Fibroblast of lung (primary cell): ENCODE data around the gene COLEC11. TPM values are rescaled to one million over a fixed set of nuclear protein-coding genes. Genes with fewer than 3 reads are reported as not detected.

Source experiments
- DNase-seq, 2 donors: peaks; one replicate each; pipeline versions ENCODE4 v3.0.0 to v3.0.0-alpha.2; 2010; ENCODE audit warnings: low read depth in 2 of 2
- H2AFZ ChIP-seq: 2 replicates; pipeline ENCODE4 v1.5.1; 2012; ENCODE audit warnings: low read length, control low read depth, inconsistent platforms
- H3K27ac ChIP-seq: 2 replicates; pipeline ENCODE4 v1.5.1; 2011; ENCODE audit warnings: low read length, control low read depth; ENCODE audit not compliant: insufficient read depth
- H3K27me3 ChIP-seq: 2 replicates; pipeline ENCODE4 v1.5.1; 2011; ENCODE audit warnings: mild to moderate bottlenecking, low read length; ENCODE audit not compliant: control insufficient read depth, insufficient read depth
- H3K36me3 ChIP-seq: 2 replicates; pipeline ENCODE4 v1.5.1; 2011; ENCODE audit warnings: low read length; ENCODE audit not compliant: control insufficient read depth, insufficient read depth
- H3K4me1 ChIP-seq: 2 replicates; pipeline ENCODE4 v1.5.1; 2011; ENCODE audit warnings: low read length; ENCODE audit not compliant: control insufficient read depth, insufficient read depth; ENCODE audit errors: extremely low read depth
- H3K4me2 ChIP-seq: 2 replicates; pipeline ENCODE4 v1.5.1; 2011; ENCODE audit warnings: low read length, control low read depth; ENCODE audit not compliant: insufficient read depth; ENCODE audit errors: extremely low read depth
- H3K4me3 ChIP-seq, 4 experiments: fragments of 200-600 bp in 1 of 4; sonication (generic) in 1 of 4; replicated peaks in 1 of 4; 2 replicates each; pipeline ENCODE4 v1.5.1; 2011 to 2016; ENCODE audit warnings: low read length in 4 of 4, low read depth in 3 of 4, mild to moderate bottlenecking in 3 of 4, control low read depth in 2 of 4, inconsistent platforms in 1 of 4, mixed read lengths in 1 of 4; ENCODE audit not compliant: insufficient read depth in 1 of 4; ENCODE audit errors: control extremely low read depth in 1 of 4
- H3K79me2 ChIP-seq: 2 replicates; pipeline ENCODE4 v1.5.1; 2012; ENCODE audit warnings: mild to moderate bottlenecking, low read length, inconsistent platforms; ENCODE audit not compliant: control insufficient read depth, insufficient read depth
- H3K9ac ChIP-seq: 2 replicates; pipeline ENCODE4 v1.5.1; 2011; ENCODE audit warnings: mild to moderate bottlenecking, low read length, control low read depth; ENCODE audit not compliant: insufficient read depth
- H3K9me3 ChIP-seq: 2 replicates; pipeline ENCODE4 v1.5.1; 2012; ENCODE audit warnings: low read depth, low read length; ENCODE audit not compliant: control insufficient read depth, insufficient read depth
- H4K20me1 ChIP-seq: 2 replicates; pipeline ENCODE4 v1.5.1; 2011; ENCODE audit warnings: low read length; ENCODE audit not compliant: control insufficient read depth, insufficient read depth; ENCODE audit errors: extremely low read depth
- CTCF ChIP-seq, 2 donors: IDR thresholded peaks in 1 of 2; conservative IDR thresholded peaks in 1 of 2; 1 replicate in 1 of 2; 2 replicates in 1 of 2; pipeline ENCODE4 v1.5.1; 2011 to 2012; ENCODE audit warnings: low read length in 2 of 2, control low read depth in 1 of 2, inconsistent platforms in 1 of 2, low read depth in 1 of 2, mild to moderate bottlenecking in 1 of 2
- EZH2 ChIP-seq: IDR thresholded peaks from 2 replicates; pipeline ENCODE4 v1.5.1; 2012; ENCODE audit warnings: low read length, control low read depth, mild to moderate bottlenecking; ENCODE audit errors: missing control alignments
- polyA plus RNA-seq, 2 donors: library from polyadenylated mRNA; depleted of rRNA in 1 of 2; stranded (reverse) in 1 of 2; unstranded in 1 of 2; fragments of >200 nt; gene quantifications; 2 replicates each; pipeline ENCODE4 v1.2.1, GENCODE V29; 2011 to 2012; ENCODE audit warnings: missing spikeins in 1 of 2
- total RNA-seq: library from RNA; depleted of rRNA; stranded (reverse); fragments of >200 nt; gene quantifications from 2 replicates; pipeline ENCODE4 v1.2.1, GENCODE V29; 2014

Gene COLEC11
- total and polyA plus RNA-seq, 2 donors (not counting 1 experiment from before 2014, with no cell fraction given) = 0.30 to 0.83 TPM

DNA sequence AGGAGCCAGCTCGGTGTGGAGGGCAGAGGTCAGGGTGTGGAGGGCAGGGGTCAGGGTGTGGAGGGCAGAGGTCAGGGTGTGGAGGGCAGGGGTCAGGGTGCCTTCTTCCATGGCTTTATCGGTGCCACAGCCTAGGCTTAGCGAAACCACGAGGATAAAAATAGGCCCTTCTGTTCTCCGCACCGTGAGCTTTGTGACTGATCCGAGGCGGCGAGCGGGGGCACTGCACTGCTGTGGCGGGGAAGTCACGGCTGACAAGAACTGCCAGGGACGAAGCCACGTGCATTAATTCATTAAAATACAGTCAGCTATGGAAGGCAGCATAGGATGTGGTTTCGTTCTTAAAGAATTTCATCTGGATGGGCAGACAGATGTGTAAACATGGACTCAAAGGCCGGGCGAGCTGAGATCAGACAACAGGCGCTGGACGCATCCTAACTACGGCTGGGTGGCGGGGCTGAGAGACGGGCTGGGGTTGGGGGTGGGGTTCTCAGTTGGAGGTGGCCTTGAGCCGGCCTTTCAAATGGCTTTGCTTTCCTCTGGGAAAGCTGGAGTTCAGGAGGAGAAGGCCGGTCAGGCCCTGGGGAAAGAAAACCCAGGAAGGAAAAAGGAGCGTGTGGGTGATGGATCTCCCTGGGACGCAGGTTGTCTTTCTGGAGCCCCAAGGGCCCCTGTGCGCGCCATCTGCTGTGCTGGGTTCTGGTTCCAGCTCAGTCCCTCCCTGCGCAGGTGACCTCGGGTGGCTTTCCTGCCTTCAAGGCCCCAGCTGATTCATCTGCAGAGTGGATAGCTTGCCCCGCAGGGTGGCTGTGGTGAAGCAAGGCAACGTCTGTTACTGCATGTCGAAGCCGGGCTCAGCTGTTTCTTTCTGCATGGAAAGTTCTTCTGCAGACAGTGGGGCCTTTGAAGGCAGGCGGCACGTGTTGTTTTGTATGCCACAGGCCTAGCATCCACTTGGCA lies 62.1 kb downstream of the COLEC11 start:
- Histone ChIP-seq H4K20me1 (no peaks in the 10 kb centered on the region), H3K27me3 (no peaks in the 10 kb centered on the region), H3K79me2 (no peaks in the 10 kb centered on the region), H3K27ac (no peak overlapping the region), H3K9ac (no peak overlapping the region), H3K9me3 (no peaks in the 10 kb centered on the region), H2AFZ (peak overlapping the region; percentile 51), H3K4me1 (peaks cover 2% of the 10 kb centered on the region), H3K4me2 (peak overlapping the region; percentile 66), H3K36me3 (no peaks in the 10 kb centered on the region), H3K4me3 (no peak overlapping the region)
- TF ChIP-seq CTCF (conservative IDR thresholded peaks at IDR 0.05 in 1 of 2, IDR thresholded peaks at IDR 0.05 in 1 of 2; ENCODE audit: low read depth in 1 of 2, low read length in 2 of 2) (no peak), EZH2 (no peak)
- peak; percentile 9 to 54 for DNase-seq

- Histone ChIP-seq H3K9me3 (no peaks in the 10 kb centered on the region), H3K79me2 (no peaks in the 10 kb centered on the region), H3K27me3 (no peaks in the 10 kb centered on the region), H3K4me1 (peaks cover 2% of the 10 kb centered on the region), H4K20me1 (no peaks in the 10 kb centered on the region), H3K36me3 (no peaks in the 10 kb centered on the region), H2AFZ (peak within 1 kb of the TSS; percentile 51), H3K4me2 (peak within 1 kb of the TSS; percentile 66), H3K27ac (no peak within 1 kb of the TSS), H3K9ac (no peak within 1 kb of the TSS), H3K4me3 (no peak within 1 kb of the TSS)
- TF ChIP-seq CTCF (conservative IDR thresholded peaks at IDR 0.05 in 1 of 2, IDR thresholded peaks at IDR 0.05 in 1 of 2; ENCODE audit: low read depth in 1 of 2, low read length in 2 of 2) (no peak), EZH2 (no peak)
- DNase-seq = no peak
These were observed 63.0 kb downstream of the COLEC11 start, which contains the start of gene ALLC for GRCh38 chr2:3657881-3658280. TSS of gene ALLC (plus strand) at chr2:3658200. CDS start at chr2:3671158, 12,958 bp downstream.
